Astrocyte (in vitro differentiated cells and primary cell): ENCODE data around the gene FTSJ1. TPM values are rescaled to one million over a fixed set of nuclear protein-coding genes. Genes with fewer than 3 reads are reported as not detected.

Experiments used
- DNase-seq: peaks from one replicate; pipeline ENCODE4 v3.0.0-alpha.2; 2010; ENCODE audit warnings: low read depth
- FAIRE-seq: peaks from 2 replicates; lab custom pipeline; 2011; peaks lifted over from hg19 to GRCh38; lab: Jason Lieb, UNC
- H2AFZ ChIP-seq: 2 replicates; pipeline ENCODE4 v1.6.0; 2012; ENCODE audit warnings: low read depth, low read length, inconsistent platforms
- H3K27ac ChIP-seq: 2 replicates; pipeline ENCODE4 v1.5.1; 2011; ENCODE audit warnings: low read depth, low read length, inconsistent platforms
- H3K27me3 ChIP-seq: 2 replicates; pipeline ENCODE4 v1.6.0; 2011; ENCODE audit warnings: low read length, inconsistent platforms; ENCODE audit not compliant: insufficient read depth
- H3K36me3 ChIP-seq: 2 replicates; pipeline ENCODE4 v1.5.1; 2011; ENCODE audit warnings: low read length, inconsistent platforms; ENCODE audit not compliant: insufficient read depth
- H3K4me1 ChIP-seq: 2 replicates; pipeline ENCODE4 v1.5.1; 2011; ENCODE audit warnings: low read length, inconsistent platforms; ENCODE audit not compliant: insufficient read depth
- H3K4me2 ChIP-seq: 2 replicates; pipeline ENCODE4 v1.6.0; 2012; ENCODE audit warnings: low read length, inconsistent platforms
- H3K4me3 ChIP-seq: 2 replicates; pipeline ENCODE4 v1.5.1; 2011; ENCODE audit warnings: low read depth, mild to moderate bottlenecking, low read length, inconsistent platforms; ENCODE audit not compliant: insufficient read depth
- H3K79me2 ChIP-seq: 2 replicates; pipeline ENCODE4 v1.6.0; 2012; ENCODE audit warnings: mild to moderate bottlenecking, low read length, inconsistent platforms; ENCODE audit not compliant: insufficient read depth
- H3K9ac ChIP-seq: 2 replicates; pipeline ENCODE4 v1.6.0; 2012; ENCODE audit warnings: mild to moderate bottlenecking, low read length, inconsistent platforms
- H3K9me3 ChIP-seq: 2 replicates; pipeline ENCODE4 v1.5.1; 2012; ENCODE audit warnings: low read depth, mild to moderate bottlenecking, low read length, inconsistent platforms; ENCODE audit not compliant: insufficient read depth
- H4K20me1 ChIP-seq: 2 replicates; pipeline ENCODE4 v1.6.0; 2012; ENCODE audit warnings: low read length, inconsistent platforms; ENCODE audit not compliant: insufficient read depth
- H3K27ac Mint-ChIP-seq: one replicate; pipeline ENCODE4 v1.8.0; 2021; ENCODE audit warnings: mild to moderate bottlenecking, mixed read lengths; ENCODE audit not compliant: unreplicated experiment
- H3K27me3 Mint-ChIP-seq: one replicate; pipeline ENCODE4 v1.8.0; 2021; ENCODE audit warnings: low read depth, mixed read lengths; ENCODE audit not compliant: unreplicated experiment
- H3K36me3 Mint-ChIP-seq: one replicate; pipeline ENCODE4 v1.8.0; 2021; ENCODE audit warnings: low read depth, mixed read lengths; ENCODE audit not compliant: unreplicated experiment
- H3K4me1 Mint-ChIP-seq: one replicate; pipeline ENCODE4 v1.8.0; 2021; ENCODE audit warnings: low read depth, mixed read lengths; ENCODE audit not compliant: unreplicated experiment
- H3K4me3 Mint-ChIP-seq: one replicate; pipeline ENCODE4 v1.8.0; 2021; ENCODE audit warnings: mild to moderate bottlenecking, moderate library complexity, mixed read lengths; ENCODE audit not compliant: unreplicated experiment
- H3K9me3 Mint-ChIP-seq: one replicate; pipeline ENCODE4 v1.8.0; 2021; ENCODE audit warnings: mild to moderate bottlenecking, mixed read lengths; ENCODE audit not compliant: unreplicated experiment
- CTCF ChIP-seq: IDR thresholded peaks from 2 replicates; pipeline ENCODE4 v1.5.1; 2011; ENCODE audit warnings: low read depth, mild to moderate bottlenecking, inconsistent platforms, low read length, moderate library complexity; ENCODE audit not compliant: insufficient read depth
- EZH2 ChIP-seq: IDR thresholded peaks from 2 replicates; pipeline ENCODE4 v1.6.1; 2012; ENCODE audit warnings: mild to moderate bottlenecking, low read length, inconsistent platforms; ENCODE audit not compliant: insufficient read depth
- total RNA-seq: library from RNA; stranded (reverse); gene quantifications from 2 replicates; pipeline ENCODE4 v1.2.1, GENCODE V29; 2021

FTSJ1 gene
- total RNA-seq, 1 donor from 2014 or later = 64.4 TPM

- Histone ChIP-seq H3K36me3 (peaks cover 21% of the 10 kb centered on the region), H3K79me2 (peaks cover 52% of the 10 kb centered on the region), H3K4me1 (peaks cover 5% of the 10 kb centered on the region), H3K27me3 (no peaks in the 10 kb centered on the region), H3K9me3 (no peaks in the 10 kb centered on the region), H3K9ac (no peak overlapping the region), H3K4me2 (no peak overlapping the region), H2AFZ (no peak overlapping the region), H3K4me3 (no peak overlapping the region), H4K20me1 (peaks cover 25% of the 10 kb centered on the region), H3K27ac (no peak overlapping the region)
- H3K27me3 Mint-ChIP-seq = no peaks in the 10 kb centered on the region
- H3K4me3 Mint-ChIP-seq = no peak overlapping the region
- no peaks in the 10 kb centered on the region for H3K9me3 Mint-ChIP-seq
- peaks cover 12% of the 10 kb centered on the region for H3K36me3 Mint-ChIP-seq
- FAIRE-seq = no peak
- TF ChIP-seq EZH2 = no peak
- no peak for TF ChIP-seq CTCF
- peaks cover 9% of the 10 kb centered on the region for H3K4me1 Mint-ChIP-seq
- no peak overlapping the region for H3K27ac Mint-ChIP-seq
- DNase-seq = no peak
Observed at GRCh38 chrX:48480142-48480541, 4.1 kb downstream of the FTSJ1 start.

- Mint-ChIP-seq H3K4me1 (peaks cover 9% of the 10 kb centered on the region), H3K27ac (peak overlapping the region; percentile 64), H3K4me3 (no peak overlapping the region), H3K36me3 (peaks cover 12% of the 10 kb centered on the region), H3K9me3 (no peaks in the 10 kb centered on the region), H3K27me3 (no peaks in the 10 kb centered on the region)
- DNase-seq (no peak), FAIRE-seq (no peak)
- Histone ChIP-seq H4K20me1 (peaks cover 25% of the 10 kb centered on the region), H3K36me3 (peaks cover 24% of the 10 kb centered on the region), H3K27ac (no peak overlapping the region), H3K4me3 (no peak overlapping the region), H3K79me2 (peaks cover 48% of the 10 kb centered on the region), H3K4me1 (peaks cover 5% of the 10 kb centered on the region), H2AFZ (no peak overlapping the region), H3K9ac (peak overlapping the region; percentile 18), H3K27me3 (no peaks in the 10 kb centered on the region), H3K9me3 (no peaks in the 10 kb centered on the region), H3K4me2 (no peak overlapping the region)
- TF ChIP-seq EZH2 = no peak
- no peak for TF ChIP-seq CTCF
Observed at GRCh38 chrX:48480583-48480982, 4.6 kb downstream of the FTSJ1 start.

GRCh38 chrX:48482526-48482925 is 6.5 kb downstream of the FTSJ1 start:
- no peak for FAIRE-seq

More at GRCh38 chrX:48482526-48482925, 6.5 kb downstream of the FTSJ1 start:
- H3K27ac ChIP-seq = peak overlapping the region; percentile 58
- peaks cover 16% of the 10 kb centered on the region for H3K36me3 Mint-ChIP-seq
- H3K9me3 Mint-ChIP-seq = no peaks in the 10 kb centered on the region
- H3K79me2 ChIP-seq = peaks cover 29% of the 10 kb centered on the region
- peak overlapping the region; percentile 23 for H3K9ac ChIP-seq
- peaks cover 16% of the 10 kb centered on the region for H4K20me1 ChIP-seq
- H3K4me2 ChIP-seq = no peak overlapping the region
- H3K27me3 Mint-ChIP-seq = no peaks in the 10 kb centered on the region
- H2AFZ ChIP-seq = no peak overlapping the region
- H3K27me3 ChIP-seq = no peaks in the 10 kb centered on the region
- H3K4me3 ChIP-seq = no peak overlapping the region
- no peak for DNase-seq
- H3K4me3 Mint-ChIP-seq = no peak overlapping the region
- no peaks in the 10 kb centered on the region for H3K9me3 ChIP-seq
- H3K27ac Mint-ChIP-seq = no peak overlapping the region
- H3K4me1 Mint-ChIP-seq = peaks cover 13% of the 10 kb centered on the region
- H3K36me3 ChIP-seq = peaks cover 28% of the 10 kb centered on the region
- TF ChIP-seq CTCF (no peak), EZH2 (no peak)
- peaks cover 6% of the 10 kb centered on the region for H3K4me1 ChIP-seq
